Breast epithelium (tissue), 4 donors: Measurements from ENCODE around the gene NDUFS3. TPM values are rescaled to one million over a fixed set of nuclear protein-coding genes. Genes with fewer than 3 reads are reported as not detected.

Experiments
- DNase-seq, 2 donors: peaks; one replicate each; pipeline ENCODE4 v3.0.0-alpha.2; 2019; ENCODE audit warnings: low spot score in 2 of 2
- H3K27ac ChIP-seq, 2 donors: fragments of 200-600 bp; sonication (generic) in 1 of 2; one replicate each; pipeline ENCODE4 v1.5.1; 2016 to 2019; ENCODE audit warnings: mild to moderate bottlenecking in 1 of 2
- H3K27me3 ChIP-seq, 2 donors: fragments of 200-600 bp; sonication (generic) in 1 of 2; one replicate each; pipeline versions ENCODE4 v1.5.1 to v1.6.0; 2017 to 2019; ENCODE audit warnings: control low read depth in 1 of 2, mild to moderate bottlenecking in 1 of 2
- H3K36me3 ChIP-seq: fragments of 200-600 bp; one replicate; pipeline ENCODE4 v1.5.1; 2019
- H3K4me1 ChIP-seq, 2 donors: fragments of 200-600 bp; sonication (generic); one replicate each; pipeline ENCODE4 v1.5.1; 2016 to 2019; ENCODE audit warnings: control low read depth in 1 of 2
- H3K4me3 ChIP-seq, 3 donors: fragments of 200-600 bp; sonication (generic); 1 replicate in 2 of 3; 2 replicates in 1 of 3; pipeline ENCODE4 v1.5.1; 2016 to 2019; ENCODE audit warnings: mild to moderate bottlenecking in 3 of 3, moderate library complexity in 2 of 3
- H3K9me3 ChIP-seq, 2 donors: fragments of 200-600 bp; sonication (generic) in 1 of 2; one replicate each; pipeline ENCODE4 v1.5.1; 2016 to 2019; ENCODE audit warnings: control low read depth in 1 of 2
- CTCF ChIP-seq, 3 donors: fragments of 450-650 bp; IDR thresholded peaks; one replicate each; pipeline ENCODE4 v1.5.1; 2016 to 2017; ENCODE audit warnings: antibody characterized with exemption in 3 of 3, mild to moderate bottlenecking in 3 of 3, moderate library complexity in 3 of 3
- POLR2A ChIP-seq: fragments of 450-650 bp; IDR thresholded peaks from one replicate; pipeline ENCODE4 v1.6.1; 2016; ENCODE audit warnings: antibody characterized with exemption, mild to moderate bottlenecking, moderate library complexity
- POLR2AphosphoS5 ChIP-seq, 3 donors: sonication (generic); formaldehyde crosslinking; IDR thresholded peaks; one replicate each; pipeline ENCODE4 v1.6.1; 2017; ENCODE audit warnings: antibody characterized with exemption in 3 of 3
- intact Hi-C: fragments of 100-400 bp; cut with DNase I; formaldehyde crosslinking; loops from one replicate; pipeline ENCODE4 v1.15.1; 2023; ENCODE audit warnings: low total_unique reads
- total RNA-seq, 3 donors: library from RNA; depleted of rRNA; stranded (reverse); fragments of >200 nt; gene quantifications; one replicate each; pipeline ENCODE4 v1.1.0, GENCODE V29; 2016

Gene NDUFS3
- total RNA-seq, 3 donors from 2014 or later = 49.0 to 59.7 (median 49.2) TPM

GRCh38 chr11:47564933-47565339, 13.9 kb upstream of the NDUFS3 start:
- no peaks in the 10 kb centered on the region for H3K27me3 ChIP-seq
- H3K9me3 ChIP-seq = no peaks in the 10 kb centered on the region
- TF ChIP-seq CTCF (IDR thresholded peaks at IDR 0.05) = no peak
- TF ChIP-seq POLR2A = no peak
- no peak for TF ChIP-seq POLR2AphosphoS5 (IDR thresholded peaks at IDR 0.05)
- DNase-seq = no peak
- H3K4me3 ChIP-seq = peak overlapping the region; percentile 70 to 97 (median 90)
- no peaks in the 10 kb centered on the region for H3K4me1 ChIP-seq
- no peaks in the 10 kb centered on the region for H3K36me3 ChIP-seq
- intact Hi-C loops = no loop called here
- peak overlapping the region; percentile 84 to 92 for H3K27ac ChIP-seq

- TF ChIP-seq POLR2AphosphoS5 (IDR thresholded peaks at IDR 0.05) (peak in 1 of 3 donors; percentile 24), POLR2A (no peak)
- Histone ChIP-seq H3K27me3 (no peaks in the 10 kb centered on the region), H3K36me3 (no peaks in the 10 kb centered on the region), H3K27ac (peak within 1 kb of the TSS; percentile 84 to 92), H3K4me3 (peak within 1 kb of the TSS; percentile 70 to 97 (median 90)), H3K9me3 (no peaks in the 10 kb centered on the region), H3K4me1 (no peaks in the 10 kb centered on the region)
- DNase-seq = peak; percentile 55 to 64
- intact Hi-C loops = no loop called here
Measured at GRCh38 chr11:47565340-47566148, 13.3 kb upstream of the NDUFS3 start, which contains the start of gene PTPMT1. Gene PTPMT1, plus strand, starts transcription at chr11:47565599. Its CDS starts 24 bp downstream, at chr11:47565623.

- H3K9me3 ChIP-seq = no peaks in the 10 kb centered on the region
- H3K4me3 ChIP-seq = peak overlapping the region; percentile 70 to 97 (median 90)
- intact Hi-C loops = no loop called here
- no peaks in the 10 kb centered on the region for H3K27me3 ChIP-seq
- no peaks in the 10 kb centered on the region for H3K4me1 ChIP-seq
- peak overlapping the region; percentile 84 to 92 for H3K27ac ChIP-seq
- TF ChIP-seq POLR2A (no peak), POLR2AphosphoS5 (IDR thresholded peaks at IDR 0.05) (no peak), CTCF (IDR thresholded peaks at IDR 0.05) (no peak)
- no peak for DNase-seq
- H3K36me3 ChIP-seq = no peaks in the 10 kb centered on the region
Measured at GRCh38 chr11:47566149-47566698, 12.7 kb upstream of the NDUFS3 start.

GRCh38 chr11:47569646-47570045, 9.2 kb upstream of the NDUFS3 start:
- intact Hi-C loops = no loop called here
- no peaks in the 10 kb centered on the region for H3K36me3 ChIP-seq

More at GRCh38 chr11:47569646-47570045, 9.2 kb upstream of the NDUFS3 start:
- Histone ChIP-seq H3K4me3 (no peak overlapping the region), H3K27ac (no peak overlapping the region), H3K4me1 (no peaks in the 10 kb centered on the region), H3K9me3 (no peaks in the 10 kb centered on the region), H3K27me3 (no peaks in the 10 kb centered on the region)
- no peak for DNase-seq
- TF ChIP-seq CTCF (IDR thresholded peaks at IDR 0.05) = no peak
- no peak for TF ChIP-seq POLR2A
- no peak for TF ChIP-seq POLR2AphosphoS5 (IDR thresholded peaks at IDR 0.05)
